GM12878 (cell line): ENCODE measurements around the gene CNTRL. TPM values are rescaled to one million over a fixed set of nuclear protein-coding genes. Genes with fewer than 3 reads are reported as not detected.

ENCODE experiments used
- ATAC-seq: fragments of 200-7000 bp; cut with Tn5 transposase; 3 replicates; pipeline ENCODE4 v1.9.1; 2020; ENCODE audit warnings: mild to moderate bottlenecking, moderate library complexity
- BruUV-seq: library from RNA; stranded (reverse); fragments of 400-500 nt; replicated peaks from 2 replicates; lab custom pipeline; 2021; lab: Mats Ljungman, UMichigan
- CTCF ChIA-PET: fragments of 300-600 bp; sonication (Branson Sonifier 250); formaldehyde crosslinking; extraction: SDS; loops from one replicate; lab custom pipeline; 2021; ENCODE audit warnings: inconsistent platforms; lab: Yijun Ruan, JAX
- POLR2A ChIA-PET: fragments of 350-600 bp; formaldehyde crosslinking; extraction: SDS; loops from one replicate; lab custom pipeline; 2021; ENCODE audit warnings: inconsistent platforms; lab: Charles Lee
- RAD21 ChIA-PET: fragments of 300-600 bp; sonication (Branson Sonifier 250); formaldehyde crosslinking; loops from one replicate; lab custom pipeline; 2023; ENCODE audit warnings: antibody characterized with exemption; ENCODE audit not compliant: unreplicated experiment; lab: Charles Lee
- SMC1A ChIA-PET: fragments of 300-600 bp; sonication (Branson Sonifier 250); formaldehyde crosslinking; loops from one replicate; lab custom pipeline; 2023; ENCODE audit not compliant: unreplicated experiment, uncharacterized antibody; lab: Charles Lee
- DNase-seq: peaks from one replicate; pipeline ENCODE4 v3.0.0-alpha.2; 2011; ENCODE audit warnings: low read depth, low spot score
- FAIRE-seq: peaks from 3 replicates; lab custom pipeline; 2011; peaks lifted over from hg19 to GRCh38; lab: Jason Lieb, UNC
- H2AFZ ChIP-seq: 2 replicates; pipeline ENCODE4 v1.6.0; 2011; ENCODE audit warnings: low read depth, low read length, control low read depth; ENCODE audit not compliant: control insufficient read depth
- H3K27ac ChIP-seq: 2 replicates; pipeline ENCODE4 v1.5.1; 2011; ENCODE audit warnings: control low read depth; ENCODE audit not compliant: control insufficient read depth, insufficient read depth
- H3K27me3 ChIP-seq, 2 experiments: replicated peaks in 1 of 2; 2 replicates each; pipeline versions ENCODE4 v1.6.0 to v1.6.1; 2011; ENCODE audit warnings: low read length in 1 of 2; ENCODE audit not compliant: control insufficient read depth in 2 of 2, insufficient read depth in 2 of 2
- H3K36me3 ChIP-seq, 2 experiments: 2 replicates each; pipeline ENCODE4 v1.5.1; 2011; ENCODE audit warnings: low read length in 1 of 2; ENCODE audit not compliant: control insufficient read depth in 2 of 2, insufficient read depth in 2 of 2
- H3K4me1 ChIP-seq: 2 replicates; pipeline ENCODE4 v1.6.1; 2011; ENCODE audit warnings: mild to moderate bottlenecking, low read length, moderate library complexity, mixed read lengths; ENCODE audit not compliant: control insufficient read depth, insufficient read depth
- H3K4me2 ChIP-seq: 2 replicates; pipeline ENCODE4 v1.6.0; 2011; ENCODE audit warnings: control low read depth; ENCODE audit not compliant: control insufficient read depth, insufficient read depth
- H3K4me3 ChIP-seq: fragments of 200-600 bp; sonication (generic); 2 replicates; pipeline ENCODE4 v1.5.1; 2016
- H3K79me2 ChIP-seq: 2 replicates; pipeline ENCODE4 v1.6.0; 2011; ENCODE audit warnings: low read length; ENCODE audit not compliant: control insufficient read depth, insufficient read depth
- H3K9ac ChIP-seq: 2 replicates; pipeline ENCODE4 v1.8.0; 2011; ENCODE audit warnings: low read length, control low read depth, mixed read lengths; ENCODE audit not compliant: control insufficient read depth, insufficient read depth
- H3K9me3 ChIP-seq: replicated peaks from 3 replicates; pipeline ENCODE4 v1.5.1; 2011; ENCODE audit warnings: mild to moderate bottlenecking, low read length; ENCODE audit not compliant: control insufficient read depth, insufficient read depth
- H4K20me1 ChIP-seq: 2 replicates; pipeline ENCODE4 v1.6.0; 2011; ENCODE audit not compliant: control insufficient read depth, insufficient read depth
- CHD1 ChIP-seq: IDR thresholded peaks from 2 replicates; pipeline ENCODE4 v1.6.1; 2012; ENCODE audit warnings: low read depth, low read length, improper control_type of control experiment
- NFYB ChIP-seq: IDR thresholded peaks from 2 replicates; pipeline ENCODE4 v1.6.1; 2011; ENCODE audit warnings: low read depth, mild to moderate bottlenecking, low read length, improper control_type of control experiment, moderate library complexity; ENCODE audit not compliant: insufficient read depth
- RELB ChIP-seq: fragments of 450-650 bp; IDR thresholded peaks from 2 replicates; pipeline ENCODE4 v1.6.1; 2017; ENCODE audit warnings: low read depth, mild to moderate bottlenecking, moderate library complexity
- WGBS: methylation state at CpG from one replicate; pipeline ENCODE4 v1.1.6; 2016; ENCODE audit warnings: low lambda C conversion rate; ENCODE audit not compliant: insufficient replicate concordance, insufficient coverage; ENCODE audit errors: missing lambda C conversion rate; 5-methylcytosine and 5-hydroxymethylcytosine counted together
- in situ Hi-C: fragments of 300-500 bp; cut with MboI; formaldehyde crosslinking; loops from 9 replicates; pipeline ENCODE4 v1.14.3; 2018; ENCODE audit warnings: mixed read lengths
- intact Hi-C: fragments of 100-400 bp; cut with micrococcal nuclease; formaldehyde crosslinking; loops from one replicate; pipeline ENCODE4 v1.14.2; 2022; ENCODE audit not compliant: unreplicated experiment
- polyA plus RNA-seq, 11 experiments: library from polyadenylated mRNA; depleted of rRNA in 4 of 11; unstranded in 6 of 11; stranded (reverse) in 5 of 11; fragments of >200 nt; fragmentation: Nextera tagmentation in 4 of 11; fragmentation: Illumina TruSeq in 1 of 11; extraction: Ambion mirVana in 4 of 11; extraction: Trizol in 1 of 11; gene quantifications; 1 replicate in 1 of 11; 2 replicates in 10 of 11; pipeline versions ENCODE4 v1.2.1 to v1.2.3, GENCODE V29; 2011 to 2016; ENCODE audit warnings: inconsistent platforms in 2 of 11, missing spikeins in 2 of 11, low read depth in 1 of 11
- total RNA-seq, 4 experiments: library from RNA; depleted of rRNA in 3 of 4; stranded (reverse); fragments of >200 nt in 3 of 4; fragmentation: Illumina TruSeq in 1 of 4; extraction: Trizol in 1 of 4; gene quantifications; 2 replicates each; pipeline versions ENCODE4 v1.2.1 to v1.2.3, GENCODE V29; 2013 to 2021

Gene CNTRL
- total and polyA plus RNA-seq, 10 of the 15 experiments (the other 5 are each of a cell fraction or from before 2014, with no cell fraction given), result 20.0 to 65.4 (median 38.8) TPM

- Histone ChIP-seq H3K9me3 (no peaks in the 10 kb centered on the region), H3K36me3 (no peaks in the 10 kb centered on the region), H3K79me2 (no peaks in the 10 kb centered on the region), H4K20me1 (no peaks in the 10 kb centered on the region), H3K4me1 (peaks cover 10% of the 10 kb centered on the region), H3K9ac (no peak overlapping the region), H3K27ac (no peak overlapping the region), H3K4me2 (no peak overlapping the region), H3K4me3 (no peak overlapping the region), H3K27me3 (no peaks in the 10 kb centered on the region), H2AFZ (no peak overlapping the region)
- POLR2A ChIA-PET, result no interaction called here
- in situ Hi-C loops, result loop anchor here (5.0 kb wide), 2 partner anchors 98 to 178 kb away; no protein-coding TSS in a partner anchor
- 50% methylated on average over 2 of the region's 3 CpGs for WGBS
- intact Hi-C loops, result no loop called here
- DNase-seq (no peak), ATAC-seq (no peak), FAIRE-seq (no peak)
- no peak for TF ChIP-seq NFYB
- no TSS peak for BruUV-seq
- CTCF ChIA-PET, result no interaction called here
- SMC1A ChIA-PET, result interaction anchor here (2.1 kb wide), 1 partner anchor 101 kb away, joined by 11 read pairs; no protein-coding TSS in a partner anchor
- RAD21 ChIA-PET, result no interaction called here
These were observed 144.8 kb downstream of the CNTRL start for GRCh38 chr9:121219530-121219929.

- in situ Hi-C loops (no loop called here), intact Hi-C loops (no loop called here)
- Histone ChIP-seq H3K9ac (no peak overlapping the region), H3K4me1 (peaks cover 10% of the 10 kb centered on the region), H4K20me1 (no peaks in the 10 kb centered on the region), H3K4me3 (no peak overlapping the region), H3K4me2 (no peak overlapping the region), H3K9me3 (no peaks in the 10 kb centered on the region), H3K27ac (no peak overlapping the region), H3K36me3 (no peaks in the 10 kb centered on the region), H3K79me2 (no peaks in the 10 kb centered on the region), H2AFZ (no peak overlapping the region), H3K27me3 (no peaks in the 10 kb centered on the region)
- ChIA-PET SMC1A (interaction anchor here (0.7 to 2.1 kb wide), 4 partner anchors 8 to 70 kb away, joined by 3 to 5 read pairs (median 4); no protein-coding TSS in a partner anchor), CTCF (interaction anchor here (0.6 to 4.4 kb wide), 5 partner anchors 9 to 179 kb away, joined by 3 to 32 read pairs (median 5); no protein-coding TSS in a partner anchor), RAD21 (no interaction called here), POLR2A (no interaction called here)
- ATAC-seq (no peak), DNase-seq (no peak), FAIRE-seq (no peak)
- TF ChIP-seq CHD1, result no peak
- TF ChIP-seq RELB, result peak; percentile 15; the same call in 1 of the 2 replicates
- WGBS, result 89% methylated on average over 13 of the region's 13 CpGs
- no TSS peak for BruUV-seq
These were observed 146.4 kb downstream of the CNTRL start for GRCh38 chr9:121220996-121221663.
